ENCODE results near the gene CASP8AP2.
"Not testable (repeated sequence)": the region's sequence is repeated elsewhere in the genome, so short reads cannot be mapped to it uniquely, and the experiment has no call there.

CASP8AP2 gene

DNA sequence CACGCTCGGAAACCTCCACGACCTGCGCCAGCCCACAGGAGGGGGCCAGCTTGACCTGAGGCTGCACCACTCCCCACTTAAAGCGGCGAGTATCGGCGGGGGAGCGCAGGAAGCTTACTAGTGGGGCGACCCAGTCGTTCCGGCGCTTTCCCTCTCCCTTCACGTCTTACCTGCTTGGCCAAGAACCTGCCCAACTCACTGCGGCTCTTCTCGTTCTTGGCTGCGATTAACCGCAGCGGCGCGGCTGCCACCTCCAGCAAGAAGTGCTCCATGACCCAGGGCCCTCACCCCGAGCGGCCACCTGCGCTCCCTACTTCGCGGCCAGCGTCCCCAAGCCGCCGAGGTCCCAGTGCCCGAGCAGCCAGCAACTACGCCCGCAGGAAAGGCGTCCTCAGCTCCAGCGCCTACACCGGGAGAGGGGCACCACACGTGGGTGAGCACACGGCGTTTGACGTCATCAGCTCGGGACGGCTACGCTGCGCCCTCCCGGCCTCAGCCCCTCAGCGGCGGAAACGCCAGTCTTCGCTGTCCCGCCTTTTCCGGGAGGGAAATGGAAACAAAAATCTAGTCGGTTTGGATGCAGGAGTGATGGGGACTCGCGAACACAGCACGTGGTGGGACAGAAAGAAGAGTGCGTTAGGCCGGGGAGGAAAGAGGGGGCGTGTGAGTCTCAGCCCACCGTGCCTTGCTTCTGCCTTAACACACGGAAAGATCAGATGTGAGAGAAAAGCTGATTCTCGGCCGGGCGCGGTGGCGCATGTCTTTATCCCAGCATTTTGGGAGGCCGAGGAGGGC is 10.1 kb upstream of the CASP8AP2 start, which contains the start of gene MDN1:
Gene MDN1 (minus strand): TSS at position 459 of the 795 bp plus-strand sequence. CDS start 187 bp downstream, at position 272.
- peak; percentile 72 to 74 for DNase-seq (ENCODE audit: low read depth in 1 of 2, low spot score in 1 of 2)

DNA sequence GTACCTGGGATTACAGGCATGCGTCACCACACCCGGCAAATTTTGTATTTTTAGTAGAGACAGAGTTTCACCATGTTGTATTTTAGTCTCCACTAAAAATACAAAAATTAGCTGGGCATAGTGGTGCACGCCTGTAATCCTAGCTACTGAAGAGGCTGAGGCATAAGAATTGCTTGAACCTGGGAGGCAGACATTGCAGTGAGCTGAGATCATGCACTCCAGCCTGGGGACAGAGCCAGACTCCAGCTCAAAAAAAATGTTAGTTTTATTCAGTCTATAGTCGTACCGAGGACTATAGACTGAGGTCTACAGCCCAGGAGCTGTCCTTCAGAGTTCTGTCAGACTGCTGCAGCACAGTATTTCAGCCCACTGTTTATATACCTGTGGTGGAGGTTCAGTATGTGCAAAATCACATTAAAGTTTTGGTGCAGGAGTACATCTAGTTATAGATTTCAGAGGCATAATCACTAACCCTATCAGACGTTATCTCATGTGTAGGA is 3.6 kb upstream of the CASP8AP2 start:
- DNase-seq (ENCODE audit: low read depth in 1 of 2, low spot score in 1 of 2), result no peak

DNA sequence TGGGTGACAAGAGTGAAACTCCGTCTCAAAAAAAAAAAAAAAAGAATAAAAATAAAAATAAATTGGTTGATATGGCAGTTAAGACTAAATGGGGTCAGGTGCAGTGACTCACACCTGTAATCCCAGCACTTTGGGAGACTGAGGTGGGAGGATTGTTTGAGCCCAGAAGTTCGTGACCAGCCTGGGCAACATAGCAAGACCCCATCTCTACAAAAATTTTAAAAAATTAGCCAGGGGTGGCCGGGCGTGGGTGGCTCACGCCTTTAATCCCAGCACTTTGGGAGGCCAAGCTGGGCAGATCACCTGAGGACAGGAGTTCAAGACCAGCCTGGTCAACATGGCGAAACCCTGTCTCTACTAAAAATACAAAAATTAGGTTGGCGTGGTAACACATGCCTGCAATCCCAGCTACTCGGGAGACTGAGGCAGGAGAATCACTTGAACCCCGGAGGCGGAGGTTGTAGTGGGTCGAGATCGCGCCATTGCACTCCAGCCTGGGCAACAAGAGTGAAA is 1.1 kb upstream of the CASP8AP2 start:
- not testable (repeated sequence) for DNase-seq (ENCODE audit: low read depth in 1 of 2, low spot score in 1 of 2)

DNA sequence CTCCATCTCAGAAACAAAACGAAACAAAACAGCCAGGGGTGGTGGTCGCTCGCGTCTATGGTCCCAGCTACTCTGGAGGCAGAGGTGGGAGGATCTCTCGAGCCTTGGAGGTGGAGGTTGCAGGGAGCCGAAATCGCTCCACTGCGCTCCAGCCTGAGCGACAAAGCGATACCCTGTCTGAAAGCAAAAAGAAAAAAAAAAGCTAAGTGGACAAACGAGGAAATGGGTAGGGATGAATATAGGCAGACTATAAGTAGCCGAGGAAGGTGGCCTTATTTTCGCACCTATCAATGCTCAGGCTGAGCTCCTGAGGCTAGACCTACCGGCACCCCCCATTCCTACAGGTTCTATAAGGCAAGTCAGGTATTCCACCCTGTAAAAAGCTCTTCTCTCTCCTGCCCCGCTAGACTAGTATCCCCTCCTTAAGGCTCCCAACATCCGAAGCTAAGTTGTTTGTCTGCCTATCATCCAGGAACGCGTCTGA is 650 bp upstream of the CASP8AP2 start:
- no peak for DNase-seq (ENCODE audit: low read depth in 1 of 2, low spot score in 1 of 2)

- DNase-seq (ENCODE audit: low read depth in 1 of 2, low spot score in 1 of 2), result no peak
Measured at GRCh38 chr6:89830170-89830809, 610 bp downstream of the CASP8AP2 start.

- peak in 1 of 2 donors; percentile 6 for DNase-seq (ENCODE audit: low read depth in 1 of 2, low spot score in 1 of 2)
Measured at GRCh38 chr6:89834884-89835792, 5.5 kb downstream of the CASP8AP2 start.

GRCh38 chr6:89836639-89837222 is 7.1 kb downstream of the CASP8AP2 start:
- DNase-seq (ENCODE audit: low read depth in 1 of 2, low spot score in 1 of 2), result no peak

DNA sequence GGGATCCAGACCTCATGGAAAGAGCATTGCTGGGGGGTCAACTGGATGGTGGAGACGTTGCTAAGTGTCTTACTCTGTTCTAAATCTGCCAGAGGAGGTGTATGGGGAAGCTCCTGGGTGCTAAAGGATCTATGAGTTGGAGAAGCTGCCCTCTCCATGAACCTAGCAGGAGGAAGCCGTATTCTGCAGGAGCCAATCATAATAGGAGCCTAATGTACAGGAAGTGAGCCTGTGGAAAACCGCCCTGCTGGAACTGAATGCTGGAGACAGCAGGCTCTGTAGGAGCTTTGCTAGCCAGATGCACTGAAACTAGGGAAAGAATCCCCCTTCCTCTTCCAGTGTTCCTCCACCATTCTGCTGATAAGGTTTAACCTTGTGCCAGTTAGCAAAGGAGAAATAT is 10.9 kb downstream of the CASP8AP2 start:
- DNase-seq (ENCODE audit: low read depth in 1 of 2, low spot score in 1 of 2), result no peak

DNA sequence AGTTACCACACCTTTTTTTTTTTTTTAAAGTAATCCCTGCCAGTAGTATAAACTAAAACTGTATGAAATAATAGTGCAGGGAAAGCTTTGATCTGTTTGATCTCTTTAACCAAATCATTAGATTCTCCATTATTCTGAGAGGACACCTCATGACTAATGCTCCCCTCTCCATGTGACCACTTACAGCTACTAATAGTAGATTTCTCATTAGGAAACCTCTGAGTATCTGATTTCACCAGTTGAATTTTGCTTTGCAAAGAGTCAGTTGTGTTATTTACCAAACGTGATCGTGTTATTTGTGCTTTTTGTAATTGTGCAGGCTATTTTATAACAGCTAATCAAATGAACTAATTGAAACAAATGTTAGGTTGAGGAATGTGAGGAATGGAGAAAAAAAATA is 12.5 kb downstream of the CASP8AP2 start:
- no peak for DNase-seq (ENCODE audit: low read depth in 1 of 2, low spot score in 1 of 2)

DNA sequence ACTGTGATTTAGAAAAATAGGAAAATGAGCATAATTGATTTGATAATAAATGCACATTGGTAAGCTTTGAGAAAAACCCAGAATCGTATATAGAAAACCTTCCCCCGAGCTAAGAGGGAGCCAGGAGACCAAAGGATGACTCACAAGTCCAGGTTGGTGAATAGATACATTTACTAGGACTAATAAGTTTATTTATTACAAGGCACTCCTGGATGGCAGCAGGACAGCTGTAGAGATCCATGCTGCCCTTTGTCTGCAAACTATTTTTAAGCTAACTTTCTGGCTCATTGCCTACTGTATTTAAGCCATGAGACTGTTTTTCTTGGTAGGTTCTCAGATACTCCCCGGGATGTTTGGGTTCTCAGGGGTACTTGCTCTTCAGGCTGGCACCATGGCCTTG is 13.4 kb downstream of the CASP8AP2 start:
- no peak for DNase-seq (ENCODE audit: low read depth in 1 of 2, low spot score in 1 of 2)

- not testable (repeated sequence) for DNase-seq (ENCODE audit: low read depth in 1 of 2, low spot score in 1 of 2)
Measured at GRCh38 chr6:89847513-89847912, 17.8 kb downstream of the CASP8AP2 start.

- no peak for DNase-seq (ENCODE audit: low read depth in 1 of 2, low spot score in 1 of 2)
Measured at GRCh38 chr6:89853068-89853467, 23.4 kb downstream of the CASP8AP2 start.

- DNase-seq (ENCODE audit: low read depth in 1 of 2, low spot score in 1 of 2), result no peak
Measured at GRCh38 chr6:89858041-89858440, 28.4 kb downstream of the CASP8AP2 start.

GRCh38 chr6:89859744-89860143 is 30.1 kb downstream of the CASP8AP2 start:
- DNase-seq (ENCODE audit: low read depth in 1 of 2, low spot score in 1 of 2), result no peak

DNA sequence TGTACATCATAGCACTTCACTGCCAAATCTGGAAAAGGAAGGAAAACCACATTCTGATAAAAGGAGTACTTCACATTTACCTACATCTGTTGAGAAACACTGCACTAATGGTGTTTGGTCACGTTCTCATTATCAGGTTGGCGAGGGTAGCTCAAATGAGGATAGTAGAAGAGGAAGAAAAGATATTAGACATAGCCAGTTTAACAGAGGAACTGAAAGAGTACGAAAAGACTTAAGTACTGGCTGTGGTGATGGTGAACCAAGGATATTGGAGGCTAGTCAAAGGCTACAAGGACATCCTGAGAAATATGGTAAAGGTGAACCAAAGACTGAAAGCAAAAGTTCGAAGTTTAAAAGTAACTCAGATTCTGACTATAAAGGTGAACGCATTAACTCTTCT is 32.6 kb downstream of the CASP8AP2 start:
- no peak for DNase-seq (ENCODE audit: low read depth in 1 of 2, low spot score in 1 of 2)

- no peak for DNase-seq (ENCODE audit: low read depth in 1 of 2, low spot score in 1 of 2)
Measured at GRCh38 chr6:89862698-89863097, 33.0 kb downstream of the CASP8AP2 start.

GRCh38 chr6:89866024-89866678 is 36.5 kb downstream of the CASP8AP2 start:
- no peak for DNase-seq (ENCODE audit: low read depth in 1 of 2, low spot score in 1 of 2)

GRCh38 chr6:89873721-89874120 is 44.0 kb downstream of the CASP8AP2 start:
- DNase-seq (ENCODE audit: low read depth in 1 of 2, low spot score in 1 of 2), result no peak

DNA sequence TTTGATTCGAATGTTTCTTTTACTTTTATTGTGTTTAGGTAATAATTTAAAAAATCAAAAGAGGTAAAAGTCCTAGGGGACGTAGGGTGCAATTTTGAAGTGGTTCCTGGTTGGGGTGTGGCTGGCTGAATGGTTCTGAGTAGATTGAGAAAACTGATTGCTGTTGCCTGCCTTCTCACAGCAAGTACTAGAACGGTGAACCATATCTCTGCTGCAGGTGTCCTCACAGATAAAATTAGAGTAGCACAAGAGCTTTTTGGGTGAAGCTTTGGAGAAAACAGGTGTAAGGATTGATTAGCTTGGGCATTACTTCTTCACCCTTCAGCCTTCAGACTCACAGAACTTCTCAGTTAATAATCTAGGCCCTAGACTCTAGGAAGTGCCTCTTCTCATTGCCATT is 44.8 kb downstream of the CASP8AP2 start:
- DNase-seq (ENCODE audit: low read depth in 1 of 2, low spot score in 1 of 2), result no peak

Data from stimulated activated CD4-positive, alpha-beta T cell treated with anti-CD3 and anti-CD28 coated beads, Interleukin-15, amount 100 ng/mL, for 1 hour (primary cell).